Skeletal muscle tissue (tissue), 4 donors: ENCODE data around the gene HIVEP3. TPM values are rescaled to one million over a fixed set of nuclear protein-coding genes. Genes with fewer than 3 reads are reported as not detected.

Experiments
- H3K27ac ChIP-seq: one replicate; pipeline ENCODE4 v1.7.0; 2013; ENCODE audit warnings: mild to moderate bottlenecking, low read depth, low read length, inconsistent platforms
- H3K27me3 ChIP-seq, 3 donors: one replicate each; pipeline ENCODE4 v1.7.0; 2013; ENCODE audit warnings: low read length in 3 of 3; ENCODE audit not compliant: control insufficient read depth in 3 of 3, insufficient read depth in 3 of 3
- H3K36me3 ChIP-seq, 3 donors: one replicate each; pipeline ENCODE4 v1.7.0; 2013; ENCODE audit warnings: low read length in 3 of 3; ENCODE audit not compliant: control insufficient read depth in 3 of 3, insufficient read depth in 3 of 3
- H3K4me1 ChIP-seq, 3 donors: one replicate each; pipeline ENCODE4 v1.7.0; 2013; ENCODE audit warnings: low read length in 3 of 3, mild to moderate bottlenecking in 3 of 3; ENCODE audit not compliant: control insufficient read depth in 3 of 3, insufficient read depth in 3 of 3
- H3K4me3 ChIP-seq, 3 donors: one replicate each; pipeline ENCODE4 v1.7.0; 2013; ENCODE audit warnings: low read length in 3 of 3
- H3K9ac ChIP-seq, 3 donors: one replicate each; pipeline ENCODE4 v1.7.0; 2013; ENCODE audit warnings: low read length in 3 of 3, mild to moderate bottlenecking in 3 of 3, moderate library complexity in 2 of 3, low read depth in 1 of 3
- H3K9me3 ChIP-seq, 3 donors: one replicate each; pipeline ENCODE4 v1.7.0; 2013; ENCODE audit warnings: low read length in 3 of 3; ENCODE audit not compliant: control insufficient read depth in 3 of 3
- total RNA-seq: library from RNA; depleted of rRNA; stranded (reverse); fragments of >200 nt; gene quantifications from one replicate; pipeline ENCODE4 v1.2.3, GENCODE V29; 2014
- donor health status: Osteomylitis.

Gene HIVEP3
- total RNA-seq, 1 donor from 2014 or later: 0.52 TPM

DNA sequence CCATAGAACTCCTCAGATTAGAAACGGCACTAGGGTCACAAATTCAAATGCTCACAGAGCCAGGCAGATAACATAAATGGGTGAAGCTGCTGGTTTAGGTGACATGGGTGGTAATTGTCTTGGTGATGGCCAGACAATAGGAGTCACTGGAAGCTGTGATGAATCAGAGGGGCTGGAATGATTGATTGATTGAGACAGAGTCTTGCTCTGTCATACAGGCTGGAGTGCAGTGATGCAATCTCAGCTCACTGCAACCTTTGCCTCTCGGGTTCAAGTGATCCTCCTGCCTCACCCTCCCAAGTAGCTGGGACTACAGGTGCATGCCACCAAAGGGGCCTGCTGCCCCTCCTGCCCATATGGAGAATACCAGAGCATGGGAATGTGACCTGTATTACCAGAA is 63.0 kb downstream of the HIVEP3 start:
- Histone ChIP-seq H3K9ac (no peak overlapping the region), H3K27ac (no peak overlapping the region), H3K9me3 (no peaks in the 10 kb centered on the region), H3K4me1 (peaks cover 11 to 27% (median 23%) of the 10 kb centered on the region in 3 donors), H3K36me3 (no peaks in the 10 kb centered on the region), H3K4me3 (no peak overlapping the region), H3K27me3 (no peaks in the 10 kb centered on the region)

DNA sequence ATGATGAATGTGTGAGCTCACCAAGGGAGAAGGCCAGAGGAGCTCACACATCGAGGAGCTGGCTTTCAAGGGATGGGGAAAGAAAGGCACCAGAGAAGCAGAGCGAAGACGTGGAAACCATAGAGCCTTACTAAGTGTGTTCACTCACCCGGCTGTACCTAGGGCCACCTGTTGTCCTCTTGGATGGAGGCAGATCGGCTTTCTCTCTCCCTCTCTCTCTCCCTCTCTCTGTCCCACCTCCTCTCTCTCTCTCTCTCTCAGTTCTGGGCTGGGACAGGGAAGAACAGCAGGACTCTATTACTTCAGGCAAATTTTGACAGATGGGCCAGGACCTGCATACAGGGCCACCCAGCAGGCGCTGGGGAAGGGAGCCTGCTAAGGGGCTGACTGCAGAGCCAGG is 64.8 kb downstream of the HIVEP3 start:
- Histone ChIP-seq H3K4me3 (no peak overlapping the region), H3K27me3 (no peaks in the 10 kb centered on the region), H3K36me3 (no peaks in the 10 kb centered on the region), H3K27ac (no peak overlapping the region), H3K9ac (no peak overlapping the region), H3K4me1 (peaks cover 11 to 27% (median 23%) of the 10 kb centered on the region in 3 donors), H3K9me3 (no peaks in the 10 kb centered on the region)

DNA sequence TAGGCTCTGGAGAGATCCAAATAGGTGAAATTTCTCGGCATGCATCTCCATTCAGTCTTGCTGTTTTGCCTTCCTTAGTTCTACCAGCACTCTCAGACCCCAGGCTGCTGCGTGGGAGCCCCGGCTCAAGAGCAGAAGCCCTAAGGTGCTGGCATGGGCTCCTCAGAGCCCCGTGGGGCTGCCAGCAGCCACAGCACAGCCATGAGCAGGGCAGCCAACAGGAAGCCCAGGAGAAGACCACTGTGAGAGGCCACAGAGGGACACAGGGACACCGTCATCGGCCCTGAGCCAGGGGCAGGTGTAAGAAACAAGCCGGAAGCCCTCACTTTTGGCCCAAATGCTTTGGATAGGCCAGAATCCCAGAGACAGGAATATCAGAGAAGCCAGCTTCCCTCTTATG is 66.6 kb downstream of the HIVEP3 start:
- no peaks in the 10 kb centered on the region for H3K9me3 ChIP-seq
- no peaks in the 10 kb centered on the region for H3K27me3 ChIP-seq
- no peak overlapping the region for H3K27ac ChIP-seq
- H3K4me3 ChIP-seq: no peak overlapping the region
- no peak overlapping the region for H3K9ac ChIP-seq
- H3K4me1 ChIP-seq: peaks cover 11 to 31% (median 23%) of the 10 kb centered on the region in 3 donors
- no peaks in the 10 kb centered on the region for H3K36me3 ChIP-seq

DNA sequence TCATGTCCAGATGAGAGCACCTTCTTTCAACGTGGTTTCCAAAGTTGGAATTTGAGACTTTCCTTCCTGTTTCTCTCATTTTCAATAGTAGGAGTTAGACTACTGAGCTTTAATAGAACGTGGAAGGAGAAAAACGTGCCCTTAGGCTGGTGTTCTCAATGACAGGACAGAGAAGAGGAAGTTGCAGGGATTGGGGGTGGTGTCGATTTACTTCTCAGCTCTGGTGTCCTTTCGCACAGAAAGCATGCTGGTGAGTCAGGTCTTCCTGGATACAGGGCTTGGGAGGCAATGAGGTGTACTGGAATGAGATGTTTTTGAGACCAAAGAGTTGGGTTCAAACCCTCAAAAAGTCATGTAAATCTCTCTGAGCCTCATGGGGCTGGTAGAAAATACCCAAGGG is 67.1 kb downstream of the HIVEP3 start:
- Histone ChIP-seq H3K36me3 (no peaks in the 10 kb centered on the region), H3K9ac (no peak overlapping the region), H3K27me3 (no peaks in the 10 kb centered on the region), H3K9me3 (no peaks in the 10 kb centered on the region), H3K4me1 (peaks cover 8 to 26% (median 18%) of the 10 kb centered on the region in 3 donors), H3K4me3 (no peak overlapping the region), H3K27ac (no peak overlapping the region)

DNA sequence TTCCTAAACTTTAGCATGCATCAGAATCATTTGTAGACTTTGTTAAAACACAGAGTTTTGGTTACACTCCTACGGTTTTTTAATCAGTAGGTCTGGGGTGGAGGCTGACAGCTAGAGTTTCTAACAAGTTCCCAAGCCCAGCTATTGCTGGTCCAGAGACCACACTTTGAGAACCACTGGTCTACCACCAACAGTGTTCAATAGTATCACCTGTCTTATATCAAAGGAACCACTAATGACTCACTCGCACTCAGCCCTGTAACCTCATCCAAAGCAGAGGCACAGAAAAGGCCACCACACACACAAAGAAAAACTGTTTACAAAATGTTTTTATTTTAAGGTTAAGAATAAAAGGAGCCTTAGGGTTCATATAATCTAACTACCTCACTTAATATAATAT is 68.7 kb downstream of the HIVEP3 start:
- Histone ChIP-seq H3K4me1 (peaks cover 4 to 19% (median 8%) of the 10 kb centered on the region in 3 donors), H3K27ac (no peak overlapping the region), H3K4me3 (no peak overlapping the region), H3K9ac (no peak overlapping the region), H3K36me3 (no peaks in the 10 kb centered on the region), H3K9me3 (no peaks in the 10 kb centered on the region), H3K27me3 (no peaks in the 10 kb centered on the region)

DNA sequence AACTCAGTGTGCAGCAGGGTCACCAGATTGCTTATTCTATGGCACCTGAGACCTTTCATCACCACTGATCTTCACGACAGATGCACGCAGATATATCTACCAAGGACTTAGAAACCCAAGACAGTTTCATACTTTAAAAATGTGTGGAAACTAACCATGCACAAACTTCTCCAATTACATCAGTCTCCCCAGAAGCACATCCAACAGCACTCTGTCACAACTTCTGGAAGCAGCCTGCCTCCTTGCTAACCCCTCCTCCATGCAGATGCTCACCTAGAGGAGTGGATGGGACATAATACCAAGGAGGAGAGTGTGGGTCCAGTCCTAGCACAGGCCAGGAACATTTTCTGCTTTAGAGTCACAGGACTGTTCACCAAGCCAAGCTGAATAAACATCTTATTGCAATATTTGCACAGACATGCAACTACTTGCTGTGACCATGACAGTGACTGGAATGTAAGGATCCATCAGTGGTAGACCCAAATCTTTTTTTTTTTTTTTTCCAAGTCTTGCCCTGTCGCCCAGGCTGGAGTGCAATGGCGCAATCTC is 69.4 kb downstream of the HIVEP3 start:
- Histone ChIP-seq H3K4me1 (peaks cover 4 to 21% (median 9%) of the 10 kb centered on the region in 3 donors), H3K36me3 (no peaks in the 10 kb centered on the region), H3K27ac (no peak overlapping the region), H3K9me3 (no peaks in the 10 kb centered on the region), H3K4me3 (no peak overlapping the region), H3K9ac (no peak overlapping the region), H3K27me3 (no peaks in the 10 kb centered on the region)

DNA sequence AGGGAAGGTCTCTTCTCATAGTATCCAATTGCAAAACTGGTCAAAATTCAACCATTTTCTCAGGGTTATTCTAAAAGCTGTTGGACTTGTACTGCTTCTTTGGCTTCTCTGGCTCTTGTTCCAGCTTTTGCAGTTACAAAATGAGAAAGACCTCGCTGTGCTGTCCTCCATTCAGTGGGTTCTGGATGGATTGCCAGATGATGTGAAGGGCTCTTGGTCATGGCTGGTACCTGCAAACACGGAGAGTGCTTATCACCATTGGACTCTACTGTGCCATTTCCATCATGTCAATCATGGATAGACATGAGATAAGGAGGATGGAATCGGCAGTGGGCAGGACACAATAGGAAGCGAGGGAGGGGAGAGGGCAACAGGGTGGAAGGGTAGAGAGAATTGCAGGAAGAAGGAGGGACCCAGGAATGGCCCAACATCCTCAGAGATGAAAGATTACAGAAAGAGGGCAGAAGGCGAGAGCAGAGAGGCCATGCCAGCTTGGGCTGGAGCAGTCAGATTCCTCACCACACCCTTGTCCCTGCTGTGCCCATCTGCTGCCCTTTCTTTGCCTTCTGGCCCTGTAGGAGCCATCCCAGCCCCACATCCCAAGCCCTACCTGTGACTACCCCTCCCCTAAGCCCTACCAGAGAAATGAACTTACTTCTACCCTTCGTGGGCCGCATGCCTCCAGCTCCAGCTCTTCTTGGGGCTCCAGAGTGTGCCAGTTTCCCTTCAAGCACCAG is 70.3 kb downstream of the HIVEP3 start:
- Histone ChIP-seq H3K4me1 (peaks cover 7 to 24% (median 14%) of the 10 kb centered on the region in 3 donors), H3K9me3 (no peaks in the 10 kb centered on the region), H3K27me3 (no peaks in the 10 kb centered on the region), H3K4me3 (no peak overlapping the region), H3K36me3 (no peaks in the 10 kb centered on the region), H3K27ac (no peak overlapping the region), H3K9ac (no peak overlapping the region)

DNA sequence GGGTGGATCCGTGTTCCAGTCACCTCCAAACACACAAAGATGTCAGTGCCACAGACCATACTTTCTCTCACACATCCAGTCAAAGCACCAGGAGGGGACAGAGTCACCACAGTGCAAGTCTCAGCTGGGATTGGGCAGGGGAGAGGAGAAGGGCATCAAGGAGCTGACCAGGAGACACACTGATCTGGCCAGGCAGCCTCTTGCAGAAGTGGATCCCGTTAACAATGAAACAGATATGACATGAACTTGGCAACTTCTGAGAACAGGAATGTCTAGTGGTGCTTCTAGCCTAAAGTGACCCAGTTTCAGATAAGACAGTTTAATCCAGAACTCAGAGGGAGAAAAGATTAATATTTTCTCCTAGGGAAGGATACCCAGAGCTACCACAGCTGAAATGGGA is 71.0 kb downstream of the HIVEP3 start:
- Histone ChIP-seq H3K36me3 (no peaks in the 10 kb centered on the region), H3K9ac (no peak overlapping the region), H3K27ac (no peak overlapping the region), H3K27me3 (no peaks in the 10 kb centered on the region), H3K4me1 (peaks cover 3 to 27% (median 14%) of the 10 kb centered on the region in 3 donors), H3K9me3 (no peaks in the 10 kb centered on the region), H3K4me3 (no peak overlapping the region)

DNA sequence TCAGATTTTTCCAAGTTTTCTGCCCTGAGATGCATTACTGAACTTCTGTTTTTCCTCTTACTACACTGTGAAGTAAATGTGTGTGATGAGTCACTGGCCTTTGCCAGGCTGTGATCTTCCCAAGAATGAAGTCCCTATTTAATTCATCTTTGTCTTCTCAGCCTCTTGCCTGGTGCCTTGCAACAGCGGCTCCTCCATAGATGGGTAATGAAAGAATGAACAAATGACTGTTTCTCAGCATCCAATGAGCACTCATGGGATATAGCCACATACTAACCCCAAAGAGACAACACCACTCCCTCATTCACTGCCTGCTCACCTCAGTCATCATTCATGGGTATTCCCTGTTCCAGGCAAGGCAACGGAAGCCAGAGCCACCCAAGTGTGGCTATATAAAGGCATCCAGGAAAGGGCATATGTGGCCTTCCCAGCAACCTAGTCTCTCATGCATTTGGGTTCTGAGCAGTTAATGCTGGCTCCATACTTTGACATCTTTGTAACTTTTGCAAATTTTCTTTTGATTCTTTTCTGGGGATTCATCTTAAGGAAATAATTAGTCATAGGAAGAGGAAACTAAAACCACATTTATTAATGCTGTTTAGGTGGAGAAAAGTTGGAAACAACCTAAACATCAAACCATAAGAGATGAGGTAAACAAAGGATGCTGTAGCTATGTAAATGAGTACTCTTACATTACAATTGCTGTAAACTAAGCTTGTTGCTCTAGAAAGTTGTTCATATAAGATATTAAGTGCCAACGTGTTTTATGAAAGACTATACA is 71.9 kb downstream of the HIVEP3 start:
- Histone ChIP-seq H3K4me3 (no peak overlapping the region), H3K4me1 (peaks cover 3 to 20% (median 10%) of the 10 kb centered on the region in 3 donors), H3K27me3 (no peaks in the 10 kb centered on the region), H3K9ac (no peak overlapping the region), H3K36me3 (no peaks in the 10 kb centered on the region), H3K27ac (no peak overlapping the region), H3K9me3 (no peaks in the 10 kb centered on the region)

DNA sequence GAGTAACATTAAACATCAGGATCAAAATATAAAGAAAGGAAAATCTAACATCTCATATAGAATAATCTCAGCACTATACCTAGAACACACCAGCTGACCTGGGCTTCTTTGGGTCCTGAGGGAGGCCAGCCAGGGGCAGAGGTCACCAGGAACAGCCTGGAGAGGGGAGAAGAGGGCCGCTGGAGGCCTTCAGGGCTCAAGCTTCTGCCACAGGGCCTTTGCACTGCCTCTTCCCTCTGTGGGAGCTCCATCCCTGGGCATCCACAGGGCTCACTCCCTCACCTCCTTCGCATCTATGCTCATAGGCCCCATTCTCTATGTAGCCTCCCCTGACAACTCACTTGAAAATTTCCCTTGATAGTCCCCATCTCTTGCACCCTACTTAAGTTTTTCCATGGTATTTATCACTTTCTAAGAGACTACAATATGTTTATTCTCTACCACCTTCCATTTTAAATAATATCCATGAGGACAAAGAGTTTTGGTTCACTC is 73.9 kb downstream of the HIVEP3 start:
- Histone ChIP-seq H3K36me3 (no peaks in the 10 kb centered on the region), H3K27me3 (no peaks in the 10 kb centered on the region), H3K9ac (no peak overlapping the region), H3K9me3 (no peaks in the 10 kb centered on the region), H3K4me3 (no peak overlapping the region), H3K4me1 (peaks cover 3 to 20% (median 6%) of the 10 kb centered on the region in 3 donors), H3K27ac (no peak overlapping the region)
